GM21825 (cell line): ENCODE results near the gene AATK.
"Not testable (repeated sequence)": the region's sequence is repeated elsewhere in the genome, so short reads cannot be mapped to it uniquely, and the experiment has no call there.

Experiments used
- ATAC-seq: cut with Tn5 transposase; IDR thresholded peaks from one replicate; pipeline ENCODE4 v1.9.1; 2021; ENCODE audit warnings: mild to moderate bottlenecking, moderate library complexity; ENCODE audit not compliant: unreplicated experiment

AATK gene

GRCh38 chr17:81148986-81149533, 17.0 kb downstream of the AATK start:
- ATAC-seq: no peak

- ATAC-seq: no peak
Measured at GRCh38 chr17:81148571-81148970, 17.4 kb downstream of the AATK start.

DNA sequence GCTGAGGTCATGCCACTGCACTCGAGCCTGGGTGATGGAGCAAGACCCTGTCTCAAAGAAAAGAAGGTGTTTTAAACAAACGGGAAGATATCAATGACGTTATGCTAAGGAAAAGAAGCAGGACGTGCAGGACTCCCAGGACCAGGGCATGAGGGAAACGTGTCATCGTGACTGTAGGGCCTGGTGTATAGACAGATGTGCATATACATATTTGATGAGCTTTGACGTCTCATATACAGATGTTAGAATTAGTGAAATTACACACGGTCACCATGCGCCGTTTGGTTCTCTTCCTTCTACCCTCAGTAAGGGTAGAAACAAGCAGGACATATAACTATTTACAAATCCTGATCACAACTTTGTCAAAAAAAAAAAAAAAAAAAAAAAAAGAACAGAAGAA, 18.3 kb downstream of the AATK start:
- no peak for ATAC-seq

GRCh38 chr17:81146208-81146607, 19.8 kb downstream of the AATK start:
- ATAC-seq: not testable (repeated sequence)

DNA sequence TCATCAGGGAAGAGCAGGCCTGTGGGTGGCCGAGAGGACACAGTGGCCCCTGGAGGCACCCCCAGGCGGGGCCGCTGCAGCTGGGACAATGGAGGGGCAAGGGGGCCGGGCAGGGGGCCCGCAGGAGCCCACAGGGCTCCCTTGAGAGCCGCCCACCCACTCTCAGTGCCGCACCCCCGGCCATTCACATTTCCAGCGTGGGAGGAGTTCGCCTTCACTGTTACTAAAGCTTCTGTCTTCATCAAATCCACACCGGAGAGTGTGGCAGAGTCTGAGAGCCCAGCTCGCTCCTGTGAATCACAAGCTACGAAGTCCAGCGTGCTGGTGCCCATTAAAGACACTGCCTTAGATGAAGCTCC, 21.6 kb downstream of the AATK start:
- ATAC-seq: no peak

DNA sequence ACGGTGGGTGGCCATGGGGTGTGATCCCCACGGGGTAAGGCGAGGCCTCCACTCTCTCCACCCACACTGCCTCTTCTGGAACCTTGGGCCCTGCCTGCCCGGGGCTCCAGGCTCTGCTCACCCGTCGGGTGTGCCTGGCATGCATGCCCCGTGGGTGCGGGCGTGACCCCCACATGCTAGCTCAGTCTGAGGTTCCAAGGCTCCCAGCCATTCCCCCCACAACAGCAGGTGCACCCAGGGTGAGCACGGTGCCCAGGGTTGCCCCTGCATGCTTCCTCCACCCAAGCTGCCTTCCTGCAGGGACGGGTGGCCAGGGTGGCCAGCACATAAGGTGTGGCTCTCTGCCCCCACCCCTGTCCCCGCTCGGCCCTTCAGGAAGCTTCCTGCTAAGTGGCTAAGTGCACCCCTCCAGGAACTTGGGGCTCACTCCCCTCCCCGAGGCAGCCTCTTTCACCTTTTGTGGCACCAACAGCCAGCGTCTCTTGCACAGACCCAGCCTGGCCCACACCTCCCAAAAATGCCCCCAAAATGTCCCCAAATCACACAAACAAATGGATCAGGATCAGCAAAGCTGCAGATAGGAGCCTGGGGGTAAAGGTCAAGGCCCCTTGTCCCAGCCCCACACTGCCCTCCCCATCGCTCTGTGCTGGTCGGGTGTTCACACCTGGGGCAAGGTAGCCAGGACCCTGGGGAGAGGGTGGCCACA, 22.2 kb downstream of the AATK start:
- no peak for ATAC-seq

- ATAC-seq: no peak
Measured at GRCh38 chr17:81143200-81143527, 22.9 kb downstream of the AATK start.

DNA sequence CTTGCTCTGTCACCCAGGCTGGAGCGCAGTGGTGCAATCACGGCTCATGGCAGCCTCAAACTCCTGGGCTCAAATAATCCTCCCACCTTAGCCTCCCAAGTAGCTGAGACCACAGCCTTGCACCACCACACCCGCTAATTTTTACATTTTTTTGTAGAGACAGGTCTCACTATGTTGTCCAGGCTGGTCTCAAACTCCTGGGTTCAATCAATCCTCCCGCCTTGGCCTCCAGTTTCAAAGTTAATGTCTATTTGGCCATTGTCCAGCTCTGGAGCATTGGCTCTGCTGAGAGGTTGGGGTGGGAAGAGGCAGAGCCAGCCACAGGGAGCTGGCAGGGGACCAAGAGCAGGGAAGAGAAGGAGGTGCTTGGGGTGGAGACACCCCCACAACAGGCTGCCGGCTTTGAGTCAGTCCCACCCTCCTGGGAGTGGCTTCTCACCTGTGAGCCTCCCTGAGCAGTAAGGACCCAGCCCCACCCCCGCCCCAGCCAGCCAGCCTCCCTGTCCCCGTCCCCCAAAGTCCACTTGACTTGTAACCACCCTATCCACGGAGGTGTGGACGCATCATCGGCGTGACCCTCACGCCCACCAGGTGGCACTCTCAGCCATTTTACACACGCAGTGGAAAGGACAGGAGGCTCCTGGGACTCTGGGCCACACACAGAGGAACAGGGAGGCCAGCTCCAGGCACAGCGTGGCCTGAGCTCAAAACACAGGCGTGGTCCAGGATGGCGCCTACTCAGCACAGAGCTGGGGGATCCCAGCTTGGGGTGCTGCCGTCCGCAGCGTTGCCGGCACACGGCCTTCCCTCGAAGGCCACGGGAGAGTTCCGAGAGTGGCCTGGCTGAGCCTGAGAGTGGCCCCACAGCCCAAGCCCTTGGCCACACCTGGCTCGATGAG, 23.5 kb downstream of the AATK start:
- ATAC-seq: no peak

DNA sequence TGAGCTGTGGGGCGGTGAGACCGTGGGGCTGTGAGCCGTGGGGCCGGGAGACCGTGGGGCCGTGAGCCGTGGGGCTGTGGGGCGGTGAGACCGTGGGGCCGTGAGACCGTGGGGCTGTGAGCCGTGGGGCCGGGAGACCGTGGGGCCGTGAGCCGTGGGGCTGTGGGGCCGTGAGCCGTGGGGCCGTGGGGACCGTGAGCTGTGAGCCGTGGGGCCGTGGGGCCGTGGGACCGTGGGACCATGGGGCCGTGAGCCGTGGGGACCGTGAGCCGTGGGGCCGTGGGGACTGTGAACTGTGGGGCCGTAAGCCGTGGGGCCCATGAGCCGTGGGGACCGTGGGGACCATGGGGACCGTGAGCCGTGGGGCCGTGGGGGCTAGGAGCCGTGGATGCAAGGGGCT, 25.3 kb downstream of the AATK start:
- no peak for ATAC-seq

DNA sequence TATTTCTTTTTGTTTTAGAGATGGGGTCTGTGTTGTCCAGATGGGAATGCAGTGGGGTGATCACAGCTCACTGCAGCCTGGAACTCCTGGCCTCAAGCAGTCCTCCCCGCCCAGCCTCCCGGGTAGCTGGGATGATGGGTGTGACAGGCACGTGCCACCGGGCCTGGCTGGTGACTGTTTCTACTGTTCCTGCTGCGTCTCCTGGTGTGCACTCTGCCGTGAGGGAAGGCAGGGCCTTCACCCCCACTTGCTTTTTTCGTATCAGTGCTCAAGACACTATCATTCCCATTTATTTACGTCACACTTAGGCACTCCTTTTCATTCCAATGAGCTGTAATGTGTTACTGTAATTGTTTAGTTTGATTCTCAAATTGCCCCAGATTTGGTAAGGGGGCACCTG, 26.0 kb downstream of the AATK start:
- no peak for ATAC-seq

GRCh38 chr17:81139428-81139827, 26.6 kb downstream of the AATK start:
- ATAC-seq: no peak

DNA sequence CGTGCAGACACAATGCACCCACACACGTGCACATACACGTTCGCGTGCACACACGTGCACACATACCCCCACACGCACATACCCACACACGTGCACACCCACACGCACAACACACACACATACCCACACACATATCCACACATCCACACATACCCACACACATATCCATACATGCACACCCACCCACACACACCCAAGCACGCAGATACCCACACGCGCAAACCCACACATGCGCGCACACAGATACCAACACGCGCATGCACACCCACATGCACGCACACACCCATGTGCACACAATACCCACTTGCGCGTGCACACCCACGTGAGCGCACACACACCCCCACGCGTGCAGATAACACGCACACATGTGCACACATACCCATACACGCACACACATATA, 27.5 kb downstream of the AATK start:
- no peak for ATAC-seq

- ATAC-seq: no peak
Measured at GRCh38 chr17:81138083-81138482, 27.9 kb downstream of the AATK start.

DNA sequence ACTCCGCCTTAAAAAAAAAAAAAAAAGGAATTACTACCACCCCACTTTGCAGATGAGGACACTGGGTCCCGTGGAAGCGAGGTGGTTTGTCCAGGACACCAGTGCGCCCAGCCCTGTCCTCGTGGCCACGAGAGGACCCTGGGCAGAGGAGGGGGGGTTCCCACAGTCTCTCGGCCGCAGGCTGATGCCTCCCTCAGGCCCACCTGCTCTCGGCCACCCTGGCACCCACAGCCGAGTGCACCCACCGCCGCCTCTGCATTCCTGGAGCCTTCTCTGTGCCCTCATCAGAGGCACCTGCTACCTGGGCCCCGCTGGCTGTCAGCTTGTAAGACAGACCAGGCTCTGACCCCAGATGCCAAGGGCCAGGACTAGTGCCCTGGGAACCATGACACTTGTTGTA, 28.8 kb downstream of the AATK start:
- no peak for ATAC-seq

DNA sequence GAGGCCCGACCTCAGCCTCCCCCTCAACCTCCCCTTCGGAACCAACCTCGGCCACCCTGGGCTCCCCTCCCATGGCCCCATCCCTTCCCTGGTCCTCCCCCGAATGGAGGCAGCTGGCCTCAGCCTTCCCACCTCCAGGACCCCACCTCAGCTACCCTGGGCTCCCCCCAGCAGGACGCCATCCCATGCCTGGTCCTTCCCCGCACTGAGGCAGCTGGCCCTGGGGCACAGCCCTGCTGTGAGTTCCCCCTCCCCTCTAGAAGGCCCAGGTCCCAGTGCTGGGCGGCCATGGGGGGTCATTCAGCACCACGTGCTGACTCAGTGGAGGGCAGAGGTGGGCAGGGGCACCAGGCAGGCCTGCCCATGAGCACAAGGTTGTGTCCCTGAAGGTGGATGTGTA, 29.7 kb downstream of the AATK start:
- no peak for ATAC-seq

DNA sequence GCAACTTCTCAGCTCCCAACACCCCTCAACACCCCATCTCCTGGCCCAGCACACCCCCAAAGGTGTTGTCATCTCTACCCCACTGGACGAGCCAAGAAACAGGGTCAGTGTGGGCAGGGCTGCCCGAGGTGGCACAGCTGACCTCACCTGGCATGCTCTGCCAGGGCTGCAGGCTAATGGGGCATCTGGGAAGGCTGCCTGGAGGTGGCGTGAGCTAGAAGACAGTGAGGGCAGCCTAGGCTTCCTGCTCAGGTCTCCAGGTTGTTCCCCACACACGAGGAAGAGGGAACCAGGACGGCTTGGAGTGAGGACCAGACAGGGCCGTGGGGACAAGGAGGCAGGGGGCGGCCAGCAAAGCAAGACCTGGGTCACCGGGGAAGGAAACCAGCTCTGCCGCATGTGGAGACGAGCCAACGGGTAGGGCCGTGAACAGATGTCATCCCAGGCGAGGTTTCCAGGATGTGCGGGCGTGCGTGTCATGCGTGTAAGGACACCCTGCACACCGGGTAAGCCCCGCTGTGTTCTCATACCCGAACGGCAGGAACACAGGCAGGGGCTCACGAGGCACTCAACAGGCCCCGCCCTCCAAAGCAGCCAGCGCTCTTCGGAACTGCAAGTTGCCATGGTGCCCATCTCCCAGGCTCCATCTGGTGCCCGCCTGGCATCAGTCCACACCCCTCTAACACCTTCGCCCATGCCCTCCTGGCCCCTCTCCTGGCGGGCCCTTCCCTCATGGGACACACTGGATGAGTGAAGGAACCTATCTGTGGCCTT, 30.3 kb downstream of the AATK start:
- ATAC-seq: no peak

DNA sequence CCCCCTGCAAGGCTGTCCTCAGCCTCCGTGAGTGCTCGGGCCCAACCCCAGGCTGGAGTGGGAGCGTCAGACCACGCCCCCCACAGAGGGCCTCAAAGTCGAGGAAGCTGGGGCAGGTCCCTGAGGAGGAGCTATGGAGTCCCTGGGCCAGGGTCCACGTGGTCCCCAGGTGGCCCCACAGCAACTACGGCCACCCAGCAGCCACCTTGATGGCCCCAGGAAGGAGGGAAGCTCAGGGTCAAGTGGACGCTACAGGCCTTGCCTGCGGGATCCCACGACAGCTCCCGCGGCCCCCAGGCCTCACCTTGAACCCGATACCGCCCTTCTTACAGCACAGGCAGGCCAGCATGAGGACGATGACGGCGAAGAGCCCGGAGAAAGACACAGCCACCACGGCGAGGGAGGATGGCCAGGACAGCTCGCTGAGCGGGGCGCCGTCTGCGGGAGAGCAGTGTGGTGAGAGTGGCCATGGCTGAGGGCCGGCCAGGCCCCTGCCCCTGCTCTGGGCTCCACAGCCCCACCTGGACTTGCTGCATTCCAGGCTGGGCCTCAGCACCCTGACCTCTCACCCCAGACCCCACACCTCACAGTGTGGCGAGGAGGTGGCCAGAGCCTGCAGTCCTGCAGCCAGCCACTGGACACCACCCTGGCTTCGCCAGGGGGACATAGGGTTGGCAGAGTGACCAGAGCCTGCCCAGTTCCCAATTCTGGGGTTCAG, 31.8 kb downstream of the AATK start:
- ATAC-seq: no peak

DNA sequence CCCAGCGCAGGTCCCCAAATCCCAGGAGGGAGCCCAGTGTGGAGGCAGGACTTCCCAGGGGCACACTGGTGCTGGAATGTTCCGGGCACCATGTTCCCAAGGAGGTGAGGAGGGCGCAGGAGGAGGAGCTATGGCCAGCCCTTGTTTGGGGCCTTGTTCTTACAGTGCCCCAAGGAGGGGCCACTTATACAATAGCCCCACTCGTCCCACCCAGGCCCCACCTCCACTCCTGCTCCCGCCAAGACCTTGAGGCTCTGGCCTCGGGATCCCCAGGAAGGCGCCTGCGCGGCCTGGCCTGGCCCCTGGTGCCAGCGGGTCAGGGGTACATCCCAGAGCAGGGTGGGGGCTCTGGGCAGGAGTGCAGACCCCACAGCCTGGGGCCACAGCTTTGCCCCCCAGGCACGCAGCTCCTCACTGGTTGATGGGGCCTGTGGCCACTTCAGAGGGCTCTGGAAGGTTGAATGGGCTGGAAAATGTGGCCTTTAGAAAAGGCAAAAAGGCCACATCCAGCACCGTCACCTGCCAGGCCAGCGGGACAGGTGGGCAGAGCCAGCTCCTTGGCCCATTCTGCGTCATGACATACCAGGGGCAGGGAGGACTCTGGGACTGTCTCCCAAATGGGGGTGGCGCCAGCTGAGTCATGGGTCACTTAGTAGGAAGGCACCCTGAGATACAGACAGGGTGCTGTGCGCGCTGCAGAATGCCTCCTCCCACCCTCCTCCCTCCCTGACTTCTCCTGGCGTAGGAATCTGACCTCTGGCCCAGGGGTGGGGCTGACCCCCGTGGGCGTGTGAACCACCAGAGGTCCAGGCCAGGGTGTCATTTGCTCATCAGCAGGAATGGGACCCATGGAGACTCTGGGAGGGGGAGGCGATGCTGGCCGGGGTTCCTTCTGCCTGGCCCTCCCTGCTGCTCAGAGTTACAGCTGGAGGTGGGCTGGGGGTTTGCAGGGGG, 33.0 kb downstream of the AATK start:
- ATAC-seq: no peak

- no peak for ATAC-seq
Measured at GRCh38 chr17:81132197-81132540, 33.9 kb downstream of the AATK start.
